WTC11 (cell line): ENCODE measurements around the gene CYYR1.

Source experiments
- ELF4 ChIP-seq: sonication (generic); formaldehyde crosslinking; IDR thresholded peaks from 2 replicates; pipeline ENCODE4 v1.8.1; 2022; ENCODE audit warnings: low read depth, mild to moderate bottlenecking, moderate library complexity, missing genetic modification reagents
- FOXK1 ChIP-seq: sonication (generic); formaldehyde crosslinking; IDR thresholded peaks from 2 replicates; pipeline ENCODE4 v1.8.0; 2022; ENCODE audit warnings: mild to moderate bottlenecking, moderate library complexity, missing genetic modification reagents
- GRHL2 ChIP-seq: fragments of 250-450 bp; sonication (Bioruptor Pico); IDR thresholded peaks from 2 replicates; pipeline ENCODE4 v1.8.0; 2022; ENCODE audit warnings: mild to moderate bottlenecking, moderate library complexity; ENCODE audit not compliant: insufficient replicate concordance, severe bottlenecking
- GTF2I ChIP-seq: fragments of 250-450 bp; sonication (Bioruptor Pico); conservative IDR thresholded peaks from 2 replicates; pipeline ENCODE4 v1.4.0; 2021; ENCODE audit warnings: mild to moderate bottlenecking
- SP1 ChIP-seq: sonication (generic); formaldehyde crosslinking; conservative IDR thresholded peaks from 2 replicates; pipeline ENCODE4 v1.8.1; 2022; ENCODE audit warnings: missing genetic modification reagents
- TEAD4 ChIP-seq: sonication (generic); formaldehyde crosslinking; IDR thresholded peaks from 2 replicates; pipeline ENCODE4 v1.8.0; 2022; ENCODE audit warnings: mild to moderate bottlenecking, missing genetic modification reagents
- TF ChIP-seq, protein P1 (sequence below): fragments of 200-600 bp; IDR thresholded peaks from 2 replicates; pipeline ENCODE4 v1.8.0; 2022; ENCODE audit warnings: antibody characterized with exemption
- TF ChIP-seq, protein P2 (sequence below): sonication (generic); formaldehyde crosslinking; IDR thresholded peaks from 2 replicates; pipeline ENCODE4 v1.8.1; 2022; ENCODE audit warnings: low read depth, missing genetic modification reagents, borderline replicate concordance
- TF ChIP-seq, protein P3 (sequence below): sonication (generic); formaldehyde crosslinking; IDR thresholded peaks from 2 replicates; pipeline ENCODE4 v1.8.0; 2022; ENCODE audit warnings: mild to moderate bottlenecking, missing genetic modification reagents

DNA sequence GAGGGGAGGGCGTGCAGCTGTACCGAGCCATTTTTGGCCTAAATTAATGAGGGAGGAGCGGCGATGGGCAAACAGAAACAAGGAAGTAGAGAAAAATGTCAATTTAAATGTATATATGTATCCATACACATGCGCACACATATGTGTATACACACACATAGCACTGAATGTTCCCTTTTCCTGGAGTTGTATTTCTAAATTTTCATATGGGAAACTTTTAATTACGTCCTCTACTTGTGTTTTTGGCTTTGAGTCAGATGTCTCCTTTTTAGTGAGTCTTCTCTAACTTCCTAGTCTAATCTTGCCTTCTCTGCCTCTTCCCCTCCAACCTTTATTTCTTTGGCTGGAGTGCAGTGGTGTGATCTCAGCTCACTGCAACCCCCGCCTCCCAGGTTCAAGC, 15.4 kb upstream of the CYYR1 start:
- TF ChIP-seq, protein P1, sequence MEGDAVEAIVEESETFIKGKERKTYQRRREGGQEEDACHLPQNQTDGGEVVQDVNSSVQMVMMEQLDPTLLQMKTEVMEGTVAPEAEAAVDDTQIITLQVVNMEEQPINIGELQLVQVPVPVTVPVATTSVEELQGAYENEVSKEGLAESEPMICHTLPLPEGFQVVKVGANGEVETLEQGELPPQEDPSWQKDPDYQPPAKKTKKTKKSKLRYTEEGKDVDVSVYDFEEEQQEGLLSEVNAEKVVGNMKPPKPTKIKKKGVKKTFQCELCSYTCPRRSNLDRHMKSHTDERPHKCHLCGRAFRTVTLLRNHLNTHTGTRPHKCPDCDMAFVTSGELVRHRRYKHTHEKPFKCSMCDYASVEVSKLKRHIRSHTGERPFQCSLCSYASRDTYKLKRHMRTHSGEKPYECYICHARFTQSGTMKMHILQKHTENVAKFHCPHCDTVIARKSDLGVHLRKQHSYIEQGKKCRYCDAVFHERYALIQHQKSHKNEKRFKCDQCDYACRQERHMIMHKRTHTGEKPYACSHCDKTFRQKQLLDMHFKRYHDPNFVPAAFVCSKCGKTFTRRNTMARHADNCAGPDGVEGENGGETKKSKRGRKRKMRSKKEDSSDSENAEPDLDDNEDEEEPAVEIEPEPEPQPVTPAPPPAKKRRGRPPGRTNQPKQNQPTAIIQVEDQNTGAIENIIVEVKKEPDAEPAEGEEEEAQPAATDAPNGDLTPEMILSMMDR, result no peak
- TF ChIP-seq, protein P2, sequence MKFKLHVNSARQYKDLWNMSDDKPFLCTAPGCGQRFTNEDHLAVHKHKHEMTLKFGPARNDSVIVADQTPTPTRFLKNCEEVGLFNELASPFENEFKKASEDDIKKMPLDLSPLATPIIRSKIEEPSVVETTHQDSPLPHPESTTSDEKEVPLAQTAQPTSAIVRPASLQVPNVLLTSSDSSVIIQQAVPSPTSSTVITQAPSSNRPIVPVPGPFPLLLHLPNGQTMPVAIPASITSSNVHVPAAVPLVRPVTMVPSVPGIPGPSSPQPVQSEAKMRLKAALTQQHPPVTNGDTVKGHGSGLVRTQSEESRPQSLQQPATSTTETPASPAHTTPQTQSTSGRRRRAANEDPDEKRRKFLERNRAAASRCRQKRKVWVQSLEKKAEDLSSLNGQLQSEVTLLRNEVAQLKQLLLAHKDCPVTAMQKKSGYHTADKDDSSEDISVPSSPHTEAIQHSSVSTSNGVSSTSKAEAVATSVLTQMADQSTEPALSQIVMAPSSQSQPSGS, result no peak
- TF ChIP-seq FOXK1 (CRISPR knock-in tag), result no peak
- no peak for TF ChIP-seq GTF2I (CRISPR knock-in tag)
- TF ChIP-seq, protein P3, sequence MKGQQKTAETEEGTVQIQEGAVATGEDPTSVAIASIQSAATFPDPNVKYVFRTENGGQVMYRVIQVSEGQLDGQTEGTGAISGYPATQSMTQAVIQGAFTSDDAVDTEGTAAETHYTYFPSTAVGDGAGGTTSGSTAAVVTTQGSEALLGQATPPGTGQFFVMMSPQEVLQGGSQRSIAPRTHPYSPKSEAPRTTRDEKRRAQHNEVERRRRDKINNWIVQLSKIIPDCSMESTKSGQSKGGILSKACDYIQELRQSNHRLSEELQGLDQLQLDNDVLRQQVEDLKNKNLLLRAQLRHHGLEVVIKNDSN, result no peak
- TF ChIP-seq TEAD4 (CRISPR knock-in tag), result no peak
- TF ChIP-seq SP1 (CRISPR knock-in tag), result no peak
- no peak for TF ChIP-seq GRHL2 (CRISPR knock-in tag)
- TF ChIP-seq ELF4 (CRISPR knock-in tag), result no peak
